ENCODE measurements around the gene SLC26A11.

Gene SLC26A11

DNA sequence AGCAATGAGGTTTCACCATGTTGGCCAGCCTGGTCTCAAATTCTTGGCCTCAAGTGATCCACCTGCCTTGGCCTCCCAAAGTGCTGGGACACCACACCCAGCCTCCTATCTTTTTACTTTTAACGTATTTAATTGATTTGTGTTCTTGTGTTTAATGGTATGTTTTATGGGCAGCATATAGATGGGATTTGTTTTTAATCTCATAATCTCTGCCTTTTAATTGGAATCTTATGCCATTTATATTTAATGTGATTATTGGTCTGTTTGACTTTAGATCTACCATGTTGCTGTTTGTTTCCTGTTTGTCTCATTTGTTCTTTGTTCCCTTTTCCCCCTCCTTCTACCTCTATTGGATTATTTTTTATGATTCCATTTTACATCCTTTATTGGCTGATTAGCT lies 12.2 kb downstream of the SLC26A11 start:
- Histone ChIP-seq H2BK15ac (ENCODE audit: low read depth, poor library complexity, severe bottlenecking) (no peak overlapping the region), H3K9ac (ENCODE audit: low read length) (no peak overlapping the region), H4K91ac (ENCODE audit: low read length) (no peak overlapping the region), H2AFZ (ENCODE audit: low read depth, low read length) (no peak overlapping the region), H3K14ac (ENCODE audit: low read length in 2 of 2) (no peak overlapping the region), H3K9me3 (ENCODE audit: control insufficient read depth, low read length) (peaks cover 34% of the 10 kb centered on the region), H3K36me3 (ENCODE audit: control insufficient read depth in 1 of 2, insufficient read depth in 2 of 2, low read depth in 1 of 2, low read length in 2 of 2) (peaks cover 53 to 81% of the 10 kb centered on the region in 2 experiments), H3K27ac (ENCODE audit: low read length, poor library complexity, severe bottlenecking) (no peak overlapping the region), H3K4ac (ENCODE audit: low read depth in 1 of 2, low read length in 2 of 2) (no peak overlapping the region), H3K79me1 (replicated peaks; ENCODE audit: low read length, poor library complexity, severe bottlenecking) (peaks cover 8% of the 10 kb centered on the region), H4K8ac (ENCODE audit: low read length) (no peak overlapping the region), H2AK5ac (ENCODE audit: low read length, severe bottlenecking) (no peak overlapping the region), H2BK120ac (ENCODE audit: low read depth, low read length) (no peak overlapping the region), H2BK12ac (ENCODE audit: low read length in 2 of 2) (no peak overlapping the region), H3K4me2 (ENCODE audit: low read length, poor library complexity, severe bottlenecking) (no peak overlapping the region), H3K27me3 (ENCODE audit: control insufficient read depth in 1 of 2, insufficient read depth in 1 of 2, low read length in 2 of 2) (no peaks in the 10 kb centered on the region), H3K18ac (ENCODE audit: low read depth in 1 of 2, low read length in 2 of 2) (no peak overlapping the region), H2BK5ac (ENCODE audit: low read depth, low read length, poor library complexity, severe bottlenecking) (no peak overlapping the region), H3K23ac (ENCODE audit: low read length in 2 of 2) (no peak overlapping the region), H3K4me3 (ENCODE audit: insufficient read depth in 1 of 2, low read depth in 1 of 2, low read length in 2 of 2) (no peak overlapping the region), H3K4me1 (ENCODE audit: control insufficient read depth, insufficient read depth, low read depth, low read length) (peaks cover 3% of the 10 kb centered on the region)
- no peak for DNase-seq
- WGBS: no CpG with 5 or more reads among the region's 1 CpG

- H3K9me3 ChIP-seq (ENCODE audit: control insufficient read depth, low read length): peaks cover 34% of the 10 kb centered on the region
- no peak overlapping the region for H2AFZ ChIP-seq (ENCODE audit: low read depth, low read length)
- H4K8ac ChIP-seq (ENCODE audit: low read length): no peak overlapping the region
- H3K79me1 ChIP-seq (replicated peaks; ENCODE audit: low read length, poor library complexity, severe bottlenecking): peaks cover 8% of the 10 kb centered on the region
- H3K9ac ChIP-seq (ENCODE audit: low read length): no peak overlapping the region
- no peak overlapping the region for H3K23ac ChIP-seq (ENCODE audit: low read length in 2 of 2)
- no peak overlapping the region for H3K4ac ChIP-seq (ENCODE audit: low read depth in 1 of 2, low read length in 2 of 2)
- WGBS: 94% methylated on average over 2 of the region's 3 CpGs
- no peak for DNase-seq
- H4K91ac ChIP-seq (ENCODE audit: low read length): no peak overlapping the region
- no peak overlapping the region for H2AK5ac ChIP-seq (ENCODE audit: low read length, severe bottlenecking)
- H3K4me1 ChIP-seq (ENCODE audit: control insufficient read depth, insufficient read depth, low read depth, low read length): no peaks in the 10 kb centered on the region
- H3K36me3 ChIP-seq (ENCODE audit: control insufficient read depth in 1 of 2, insufficient read depth in 2 of 2, low read depth in 1 of 2, low read length in 2 of 2): peaks cover 55 to 83% of the 10 kb centered on the region in 2 experiments
- H3K18ac ChIP-seq (ENCODE audit: low read depth in 1 of 2, low read length in 2 of 2): no peak overlapping the region
- no peak overlapping the region for H3K4me2 ChIP-seq (ENCODE audit: low read length, poor library complexity, severe bottlenecking)
- no peak overlapping the region for H2BK12ac ChIP-seq (ENCODE audit: low read length in 2 of 2)
- no peak overlapping the region for H3K4me3 ChIP-seq (ENCODE audit: insufficient read depth in 1 of 2, low read depth in 1 of 2, low read length in 2 of 2)
- no peak overlapping the region for H3K27ac ChIP-seq (ENCODE audit: low read length, poor library complexity, severe bottlenecking)
- H2BK120ac ChIP-seq (ENCODE audit: low read depth, low read length): no peak overlapping the region
- H3K27me3 ChIP-seq (ENCODE audit: control insufficient read depth in 1 of 2, insufficient read depth in 1 of 2, low read length in 2 of 2): no peaks in the 10 kb centered on the region
- no peak overlapping the region for H2BK5ac ChIP-seq (ENCODE audit: low read depth, low read length, poor library complexity, severe bottlenecking)
- no peak overlapping the region for H2BK15ac ChIP-seq (ENCODE audit: low read depth, poor library complexity, severe bottlenecking)
- no peak overlapping the region for H3K14ac ChIP-seq (ENCODE audit: low read length in 2 of 2)
Observed at GRCh38 chr17:80233202-80233601, 13.0 kb downstream of the SLC26A11 start.

DNA sequence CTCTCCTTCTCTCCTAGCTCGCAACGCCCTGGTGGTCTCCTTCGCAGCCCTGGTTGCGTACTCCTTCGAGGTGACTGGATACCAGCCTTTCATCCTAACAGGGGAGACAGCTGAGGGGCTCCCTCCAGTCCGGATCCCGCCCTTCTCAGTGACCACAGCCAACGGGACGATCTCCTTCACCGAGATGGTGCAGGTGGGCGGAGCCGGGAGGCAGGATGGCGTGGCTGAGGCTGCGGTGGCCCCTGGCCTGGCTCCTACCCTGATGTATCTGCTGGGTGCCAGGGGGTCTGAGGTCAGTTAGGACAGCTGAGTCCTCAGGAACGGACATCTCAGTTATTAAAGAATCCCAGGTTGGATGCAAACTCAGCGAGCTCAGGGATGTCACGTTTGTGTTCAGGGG lies 16.7 kb downstream of the SLC26A11 start:
- Histone ChIP-seq H3K18ac (ENCODE audit: low read depth in 1 of 2, low read length in 2 of 2) (no peak overlapping the region), H2BK15ac (ENCODE audit: low read depth, poor library complexity, severe bottlenecking) (no peak overlapping the region), H2BK120ac (ENCODE audit: low read depth, low read length) (no peak overlapping the region), H3K27ac (ENCODE audit: low read length, poor library complexity, severe bottlenecking) (no peak overlapping the region), H2BK12ac (ENCODE audit: low read length in 2 of 2) (no peak overlapping the region), H4K8ac (ENCODE audit: low read length) (no peak overlapping the region), H2AFZ (ENCODE audit: low read depth, low read length) (no peak overlapping the region), H4K91ac (ENCODE audit: low read length) (no peak overlapping the region), H2AK5ac (ENCODE audit: low read length, severe bottlenecking) (no peak overlapping the region), H3K27me3 (ENCODE audit: control insufficient read depth in 1 of 2, insufficient read depth in 1 of 2, low read length in 2 of 2) (no peaks in the 10 kb centered on the region), H3K9ac (ENCODE audit: low read length) (no peak overlapping the region), H3K36me3 (ENCODE audit: control insufficient read depth in 1 of 2, insufficient read depth in 2 of 2, low read depth in 1 of 2, low read length in 2 of 2) (peaks cover 48 to 79% of the 10 kb centered on the region in 2 experiments), H3K4me2 (ENCODE audit: low read length, poor library complexity, severe bottlenecking) (no peak overlapping the region), H3K4me1 (ENCODE audit: control insufficient read depth, insufficient read depth, low read depth, low read length) (no peaks in the 10 kb centered on the region), H2BK5ac (ENCODE audit: low read depth, low read length, poor library complexity, severe bottlenecking) (no peak overlapping the region), H3K14ac (ENCODE audit: low read length in 2 of 2) (no peak overlapping the region), H3K23ac (ENCODE audit: low read length in 2 of 2) (no peak overlapping the region), H3K79me1 (replicated peaks; ENCODE audit: low read length, poor library complexity, severe bottlenecking) (peaks cover 6% of the 10 kb centered on the region), H3K4me3 (ENCODE audit: insufficient read depth in 1 of 2, low read depth in 1 of 2, low read length in 2 of 2) (no peak overlapping the region), H3K4ac (ENCODE audit: low read depth in 1 of 2, low read length in 2 of 2) (no peak overlapping the region), H3K9me3 (ENCODE audit: control insufficient read depth, low read length) (peaks cover 27% of the 10 kb centered on the region)
- WGBS: 87% methylated on average over 17 of the region's 17 CpGs
- no peak for DNase-seq

DNA sequence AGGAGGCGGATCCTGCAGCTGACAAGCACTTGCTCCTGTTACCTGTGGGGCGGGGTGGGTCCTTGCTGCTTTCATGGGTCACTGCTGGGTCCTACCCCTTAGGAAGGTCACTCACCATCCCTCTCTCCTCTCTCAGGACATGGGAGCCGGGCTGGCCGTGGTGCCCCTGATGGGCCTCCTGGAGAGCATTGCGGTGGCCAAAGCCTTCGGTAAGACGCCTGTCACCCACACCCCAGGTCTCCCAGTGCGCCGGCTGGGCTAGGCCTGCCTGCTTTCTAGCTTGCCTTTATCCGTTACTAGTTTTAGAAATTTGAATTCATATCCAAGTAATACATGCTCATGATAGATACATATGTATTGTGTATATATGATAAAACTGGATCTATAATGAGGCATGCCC lies 17.2 kb downstream of the SLC26A11 start:
- Histone ChIP-seq H3K23ac (ENCODE audit: low read length in 2 of 2) (no peak overlapping the region), H2AK5ac (ENCODE audit: low read length, severe bottlenecking) (no peak overlapping the region), H2BK120ac (ENCODE audit: low read depth, low read length) (no peak overlapping the region), H3K18ac (ENCODE audit: low read depth in 1 of 2, low read length in 2 of 2) (no peak overlapping the region), H3K36me3 (ENCODE audit: control insufficient read depth in 1 of 2, insufficient read depth in 2 of 2, low read depth in 1 of 2, low read length in 2 of 2) (peaks cover 51 to 78% of the 10 kb centered on the region in 2 experiments), H3K9ac (ENCODE audit: low read length) (no peak overlapping the region), H3K79me1 (replicated peaks; ENCODE audit: low read length, poor library complexity, severe bottlenecking) (peaks cover 6% of the 10 kb centered on the region), H2BK15ac (ENCODE audit: low read depth, poor library complexity, severe bottlenecking) (no peak overlapping the region), H3K4me2 (ENCODE audit: low read length, poor library complexity, severe bottlenecking) (no peak overlapping the region), H4K8ac (ENCODE audit: low read length) (no peak overlapping the region), H3K4me3 (ENCODE audit: insufficient read depth in 1 of 2, low read depth in 1 of 2, low read length in 2 of 2) (no peak overlapping the region), H3K27me3 (ENCODE audit: control insufficient read depth in 1 of 2, insufficient read depth in 1 of 2, low read length in 2 of 2) (no peaks in the 10 kb centered on the region), H4K91ac (ENCODE audit: low read length) (no peak overlapping the region), H3K9me3 (ENCODE audit: control insufficient read depth, low read length) (peaks cover 23% of the 10 kb centered on the region), H3K14ac (ENCODE audit: low read length in 2 of 2) (no peak overlapping the region), H2AFZ (ENCODE audit: low read depth, low read length) (no peak overlapping the region), H2BK12ac (ENCODE audit: low read length in 2 of 2) (no peak overlapping the region), H3K4me1 (ENCODE audit: control insufficient read depth, insufficient read depth, low read depth, low read length) (no peaks in the 10 kb centered on the region), H2BK5ac (ENCODE audit: low read depth, low read length, poor library complexity, severe bottlenecking) (no peak overlapping the region), H3K27ac (ENCODE audit: low read length, poor library complexity, severe bottlenecking) (no peak overlapping the region), H3K4ac (ENCODE audit: low read depth in 1 of 2, low read length in 2 of 2) (no peak overlapping the region)
- no peak for DNase-seq
- 94% methylated on average over 8 of the region's 10 CpGs for WGBS
